HG03175 (cell line): ENCODE results near the gene BEND6.
A peak's percentile ranks its signal among the peaks of the same experiment; 100 is the strongest.

Experiments
- ATAC-seq: cut with Tn5 transposase; IDR thresholded peaks from one replicate; pipeline ENCODE4 v1.9.1; 2021; ENCODE audit warnings: mild to moderate bottlenecking, moderate library complexity; ENCODE audit not compliant: unreplicated experiment

Gene BEND6

GRCh38 chr6:56940463-56940862 is 14.4 kb upstream of the BEND6 start:
- no peak for ATAC-seq

GRCh38 chr6:56940977-56941376 is 13.9 kb upstream of the BEND6 start:
- ATAC-seq = no peak

GRCh38 chr6:56944661-56945060 is 10.2 kb upstream of the BEND6 start:
- ATAC-seq = no peak

- ATAC-seq = no peak
Measured at GRCh38 chr6:56946368-56946767, 8.5 kb upstream of the BEND6 start.

GRCh38 chr6:56947924-56948323 is 7.0 kb upstream of the BEND6 start:
- ATAC-seq = no peak

GRCh38 chr6:56949265-56949664 is 5.6 kb upstream of the BEND6 start:
- ATAC-seq = no peak

GRCh38 chr6:56949925-56950495 is 4.9 kb upstream of the BEND6 start:
- ATAC-seq = no peak

- no peak for ATAC-seq
Measured at GRCh38 chr6:56951049-56951831, 3.7 kb upstream of the BEND6 start.

- ATAC-seq = peak; percentile 26
Measured at GRCh38 chr6:56953597-56954402, 1.1 kb upstream of the BEND6 start.

GRCh38 chr6:56955171-56956155 is 556 bp downstream of the BEND6 start:
- ATAC-seq = peak; percentile 53

GRCh38 chr6:56956491-56956890 is 1.6 kb downstream of the BEND6 start:
- no peak for ATAC-seq

- ATAC-seq = no peak
Measured at GRCh38 chr6:56957856-56958255, 2.9 kb downstream of the BEND6 start.

- no peak for ATAC-seq
Measured at GRCh38 chr6:56958481-56958880, 3.6 kb downstream of the BEND6 start.

- no peak for ATAC-seq
Measured at GRCh38 chr6:56959094-56959493, 4.2 kb downstream of the BEND6 start.

GRCh38 chr6:56959938-56960337 is 5.0 kb downstream of the BEND6 start:
- ATAC-seq = no peak

GRCh38 chr6:56961151-56961550 is 6.2 kb downstream of the BEND6 start:
- ATAC-seq = no peak

- ATAC-seq = no peak
Measured at GRCh38 chr6:56962441-56962840, 7.5 kb downstream of the BEND6 start.

- no peak for ATAC-seq
Measured at GRCh38 chr6:56963043-56963442, 8.1 kb downstream of the BEND6 start.

- ATAC-seq = no peak
Measured at GRCh38 chr6:56963793-56964192, 8.9 kb downstream of the BEND6 start.

- ATAC-seq = no peak
Measured at GRCh38 chr6:56965126-56965525, 10.2 kb downstream of the BEND6 start.

- ATAC-seq = no peak
Measured at GRCh38 chr6:56970849-56971248, 15.9 kb downstream of the BEND6 start.
